ENCODE data around the gene PLEKHA5. TPM values are rescaled to one million over a fixed set of nuclear protein-coding genes. Genes with fewer than 3 reads are reported as not detected.
"Not testable (repeated sequence)": the region's sequence is repeated elsewhere in the genome, so short reads cannot be mapped to it uniquely, and the experiment has no call there.

The PLEKHA5 gene
- total RNA-seq, 1 experiment from 2014 or later: 6.3 TPM

- H3K27me3 ChIP-seq (ENCODE audit: control insufficient read depth, insufficient read depth, low read length): no peaks in the 10 kb centered on the region
- in situ Hi-C loops (cut with HindIII; ENCODE audit: low pct_unique_long_range_greater_than_20kb, low sequenced_read_pairs) (no loop called here), intact Hi-C loops (cut with micrococcal nuclease; ENCODE audit: unreplicated experiment) (no loop called here)
- POLR2A ChIA-PET: no interaction called here
- BruUV-seq (replicated peaks): no TSS peak
- TF ChIP-seq SIN3A (IDR thresholded peaks at IDR 0.05; ENCODE audit: borderline replicate concordance, insufficient read depth, low read depth, low read length) (no peak), POLR2AphosphoS5 (IDR thresholded peaks at IDR 0.05; ENCODE audit: low read depth, low read length) (no peak), TCF7L2 (IDR thresholded peaks at IDR 0.05; ENCODE audit: low read depth, low read length) (no peak), REST (IDR thresholded peaks at IDR 0.05; ENCODE audit: insufficient read depth in 1 of 2, low read depth in 2 of 2, low read length in 1 of 2) (no peak), CTCF (IDR thresholded peaks at IDR 0.05) (no peak)
- CTCF ChIA-PET: no interaction called here
- no peak for DNase-seq (ENCODE audit: low read depth, low spot score)
- no peaks in the 10 kb centered on the region for H3K36me3 ChIP-seq (ENCODE audit: control insufficient read depth, insufficient read depth, low read length)
- no peaks in the 10 kb centered on the region for H3K4me1 ChIP-seq (ENCODE audit: control insufficient read depth, insufficient read depth, low read length)
- no peak for ATAC-seq
- no peaks in the 10 kb centered on the region for H3K9me3 ChIP-seq (ENCODE audit: control insufficient read depth, insufficient read depth, low read depth, low read length)
- H3K27ac ChIP-seq (ENCODE audit: low read length): no peak overlapping the region
- no peak overlapping the region for H3K4me3 ChIP-seq (ENCODE audit: low read depth in 2 of 2, low read length in 2 of 2)
Observed at GRCh38 chr12:19412844-19413243, 283.3 kb downstream of the PLEKHA5 start.

GRCh38 chr12:19413582-19413981 is 284.0 kb downstream of the PLEKHA5 start:
- H3K36me3 ChIP-seq (ENCODE audit: control insufficient read depth, insufficient read depth, low read length); H3K27me3 ChIP-seq (ENCODE audit: control insufficient read depth, insufficient read depth, low read length); H3K4me3 ChIP-seq (ENCODE audit: low read depth in 2 of 2, low read length in 2 of 2); CTCF ChIA-PET; DNase-seq (ENCODE audit: low read depth, low spot score); POLR2A ChIA-PET; BruUV-seq (replicated peaks); ATAC-seq; H3K4me1 ChIP-seq (ENCODE audit: control insufficient read depth, insufficient read depth, low read length); in situ Hi-C loops (cut with HindIII; ENCODE audit: low pct_unique_long_range_greater_than_20kb, low sequenced_read_pairs); H3K27ac ChIP-seq (ENCODE audit: low read length); H3K9me3 ChIP-seq (ENCODE audit: control insufficient read depth, insufficient read depth, low read depth, low read length); intact Hi-C loops (cut with micrococcal nuclease; ENCODE audit: unreplicated experiment): not testable (repeated sequence)

GRCh38 chr12:19415563-19415962 is 286.0 kb downstream of the PLEKHA5 start:
- Histone ChIP-seq H3K4me3 (ENCODE audit: low read depth in 2 of 2, low read length in 2 of 2) (no peak overlapping the region), H3K9me3 (ENCODE audit: control insufficient read depth, insufficient read depth, low read depth, low read length) (no peaks in the 10 kb centered on the region), H3K36me3 (ENCODE audit: control insufficient read depth, insufficient read depth, low read length) (no peaks in the 10 kb centered on the region), H3K27me3 (ENCODE audit: control insufficient read depth, insufficient read depth, low read length) (no peaks in the 10 kb centered on the region), H3K27ac (ENCODE audit: low read length) (no peak overlapping the region), H3K4me1 (ENCODE audit: control insufficient read depth, insufficient read depth, low read length) (no peaks in the 10 kb centered on the region)
- TF ChIP-seq REST (IDR thresholded peaks at IDR 0.05; ENCODE audit: insufficient read depth in 1 of 2, low read depth in 2 of 2, low read length in 1 of 2) (no peak), POLR2AphosphoS5 (IDR thresholded peaks at IDR 0.05; ENCODE audit: low read depth, low read length) (no peak), CTCF (IDR thresholded peaks at IDR 0.05) (no peak), TCF7L2 (IDR thresholded peaks at IDR 0.05; ENCODE audit: low read depth, low read length) (no peak), SIN3A (IDR thresholded peaks at IDR 0.05; ENCODE audit: borderline replicate concordance, insufficient read depth, low read depth, low read length) (no peak)
- in situ Hi-C loops (cut with HindIII; ENCODE audit: low pct_unique_long_range_greater_than_20kb, low sequenced_read_pairs) (no loop called here), intact Hi-C loops (cut with micrococcal nuclease; ENCODE audit: unreplicated experiment) (no loop called here)
- no TSS peak for BruUV-seq (replicated peaks)
- CTCF ChIA-PET: no interaction called here
- no peak for DNase-seq (ENCODE audit: low read depth, low spot score)
- POLR2A ChIA-PET: no interaction called here
- ATAC-seq: no peak
